K562 (cell line): ENCODE results near the gene TP53BP2. TPM values are rescaled to one million over a fixed set of nuclear protein-coding genes. Genes with fewer than 3 reads are reported as not detected.

Source experiments
- BHLHE40 ChIP-seq: IDR thresholded peaks from 2 replicates; pipeline ENCODE4 v1.6.1; 2011; ENCODE audit warnings: low read length, improper control_type of control experiment
- BMI1 ChIP-seq: fragments of 150-350 bp; IDR thresholded peaks from 2 replicates; pipeline ENCODE4 v1.6.1; 2014; ENCODE audit warnings: low read length
- CBX3 ChIP-seq, 2 experiments: IDR thresholded peaks; 1 replicate in 1 of 2; 2 replicates in 1 of 2; pipeline ENCODE4 v1.6.1; 2012; ENCODE audit warnings: inconsistent platforms in 2 of 2, low read length in 2 of 2, borderline replicate concordance in 1 of 2, control low read depth in 1 of 2
- KAT8 ChIP-seq: fragments of 450-650 bp; IDR thresholded peaks from 2 replicates; pipeline ENCODE4 v1.6.1; 2016; ENCODE audit warnings: low read depth, mild to moderate bottlenecking
- SMAD1 ChIP-seq: fragments of 150-350 bp; IDR thresholded peaks from 2 replicates; pipeline ENCODE4 v1.6.1; 2014; ENCODE audit warnings: low read length, low read depth; ENCODE audit not compliant: partially characterized antibody
- SMARCB1 ChIP-seq: IDR thresholded peaks from 2 replicates; pipeline ENCODE4 v1.6.1; 2011; ENCODE audit warnings: improper control_type of control experiment, low read depth; ENCODE audit not compliant: insufficient read length
- ZKSCAN8 ChIP-seq: fragments of 200-800 bp; sonication (Bioruptor generic); IDR thresholded peaks from 2 replicates; pipeline ENCODE4 v1.6.1; 2016; ENCODE audit warnings: missing genetic modification characterization, missing compliant biosample characterization
- ZNF134 ChIP-seq: fragments of 250-450 bp; sonication (Bioruptor Pico); conservative IDR thresholded peaks from 2 replicates; pipeline ENCODE4 v1.4.0; 2020
- ZNF175 ChIP-seq: fragments of 200-800 bp; sonication (Bioruptor generic); IDR thresholded peaks from 2 replicates; pipeline ENCODE4 v1.6.1; 2016; ENCODE audit warnings: low read depth, mild to moderate bottlenecking, missing genetic modification characterization, missing compliant biosample characterization
- ZNF3 ChIP-seq: fragments of 250-450 bp; sonication (Bioruptor Pico); IDR thresholded peaks from 2 replicates; pipeline ENCODE4 v1.5.0; 2021; ENCODE audit warnings: mild to moderate bottlenecking, moderate library complexity
- ZNF75A ChIP-seq: fragments of 450-650 bp; formaldehyde crosslinking; IDR thresholded peaks from 2 replicates; pipeline ENCODE4 v1.4.0; 2020; ENCODE audit warnings: mild to moderate bottlenecking
- polyA plus RNA-seq, 8 experiments: library from polyadenylated mRNA; depleted of rRNA in 4 of 8; stranded (reverse) in 5 of 8; unstranded in 3 of 8; fragments of >200 nt; fragmentation: Nextera tagmentation in 2 of 8; fragmentation: Illumina TruSeq in 1 of 8; extraction: Ambion mirVana in 2 of 8; extraction: Trizol in 1 of 8; gene quantifications; 2 replicates each; pipeline versions ENCODE4 v1.2.1 to v1.2.3, GENCODE V29; 2011 to 2014; ENCODE audit warnings: inconsistent platforms in 1 of 8, missing spikeins in 1 of 8
- total RNA-seq, 7 experiments: library from RNA; depleted of rRNA in 6 of 7; stranded (reverse); fragments of >200 nt in 6 of 7; fragmentation: Illumina TruSeq in 2 of 7; extraction: Trizol in 2 of 7; gene quantifications; 2 replicates each; pipeline versions ENCODE4 v1.2.1 to v1.2.3, GENCODE V29; 2011 to 2021; ENCODE audit warnings: low replicate concordance in 1 of 7
- TF ChIP-seq, protein P1 (sequence below): sonication (generic); formaldehyde crosslinking; IDR thresholded peaks from 2 replicates; pipeline ENCODE4 v1.8.0; 2022; ENCODE audit warnings: mild to moderate bottlenecking, missing genetic modification reagents, borderline replicate concordance
- TF ChIP-seq, protein P2 (sequence below): fragments of 450-650 bp; IDR thresholded peaks from 2 replicates; pipeline ENCODE4 v1.6.1; 2017; ENCODE audit warnings: antibody characterized with exemption, mild to moderate bottlenecking
- TF ChIP-seq, protein P3 (sequence below), 3 experiments: fragments of 200-800 bp in 1 of 3; fragments of 250-450 bp in 1 of 3; fragments of 450-650 bp in 1 of 3; sonication (Bioruptor Pico) in 1 of 3; sonication (Bioruptor generic) in 1 of 3; formaldehyde crosslinking in 1 of 3; IDR thresholded peaks; 2 replicates each; pipeline versions ENCODE4 v1.6.1 to v1.8.0; 2016 to 2022; ENCODE audit warnings: mild to moderate bottlenecking in 2 of 3, missing genetic modification characterization in 2 of 3, missing compliant biosample characterization in 1 of 3, moderate library complexity in 1 of 3

Gene TP53BP2
- total and polyA plus RNA-seq, 9 of the 15 experiments (the other 6 are each of a cell fraction or from before 2014, with no cell fraction given) = 17.0 to 69.6 (median 40.1) TPM

DNA sequence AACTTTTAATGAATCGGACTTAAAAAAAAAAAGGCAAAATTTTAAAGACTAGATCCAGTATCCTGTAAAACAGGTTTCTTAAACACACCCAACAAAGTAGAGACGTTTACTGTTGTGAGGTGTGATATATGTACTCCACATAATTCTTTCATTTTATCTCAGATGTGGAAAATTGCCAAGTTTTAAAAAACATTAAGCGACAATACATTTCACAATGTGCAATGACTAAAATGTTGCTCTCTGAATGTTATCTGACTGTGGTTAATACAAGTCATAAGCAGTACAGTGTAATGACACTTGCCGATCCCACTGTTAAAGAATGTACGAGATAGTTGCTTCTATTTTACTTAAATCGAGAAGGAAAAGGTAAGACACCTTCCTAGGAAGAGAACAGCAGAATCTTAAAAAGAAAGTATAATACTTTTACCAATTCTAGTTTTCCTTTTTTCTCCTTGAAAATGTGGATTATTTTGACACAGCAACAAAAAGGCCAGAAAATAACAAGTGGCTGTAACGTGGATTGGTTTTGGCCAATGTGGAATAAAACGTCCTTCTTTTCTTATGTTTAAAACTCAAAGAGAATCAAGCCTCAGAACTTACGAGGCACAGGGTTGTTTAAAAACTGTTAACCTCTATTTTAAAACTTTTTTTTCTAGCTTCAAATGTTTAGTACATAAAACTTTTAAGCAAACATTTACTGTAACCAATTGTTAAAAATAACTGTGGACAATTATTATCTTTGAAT, 51.4 kb downstream of the TP53BP2 start (continued):
- TF ChIP-seq ZNF3 (CRISPR knock-in tag) (no peak), ZKSCAN8 (peak; percentile 67; the same call in 1 of the 2 replicates), ZNF75A (CRISPR knock-in tag) (no peak), KAT8 (no peak), BHLHE40 (no peak), ZNF134 (CRISPR knock-in tag) (no peak), ZNF175 (CRISPR knock-in tag) (0 out of 2 replicates have a peak, but pooled peaks have one; percentile 50), CBX3 (IDR thresholded peaks at IDR 0.05; ENCODE audit: borderline replicate concordance in 1 of 2, low read length in 2 of 2) (no peak), BMI1 (no peak), SMAD1 (no peak), SMARCB1 (no peak)
- TF ChIP-seq, protein P1, sequence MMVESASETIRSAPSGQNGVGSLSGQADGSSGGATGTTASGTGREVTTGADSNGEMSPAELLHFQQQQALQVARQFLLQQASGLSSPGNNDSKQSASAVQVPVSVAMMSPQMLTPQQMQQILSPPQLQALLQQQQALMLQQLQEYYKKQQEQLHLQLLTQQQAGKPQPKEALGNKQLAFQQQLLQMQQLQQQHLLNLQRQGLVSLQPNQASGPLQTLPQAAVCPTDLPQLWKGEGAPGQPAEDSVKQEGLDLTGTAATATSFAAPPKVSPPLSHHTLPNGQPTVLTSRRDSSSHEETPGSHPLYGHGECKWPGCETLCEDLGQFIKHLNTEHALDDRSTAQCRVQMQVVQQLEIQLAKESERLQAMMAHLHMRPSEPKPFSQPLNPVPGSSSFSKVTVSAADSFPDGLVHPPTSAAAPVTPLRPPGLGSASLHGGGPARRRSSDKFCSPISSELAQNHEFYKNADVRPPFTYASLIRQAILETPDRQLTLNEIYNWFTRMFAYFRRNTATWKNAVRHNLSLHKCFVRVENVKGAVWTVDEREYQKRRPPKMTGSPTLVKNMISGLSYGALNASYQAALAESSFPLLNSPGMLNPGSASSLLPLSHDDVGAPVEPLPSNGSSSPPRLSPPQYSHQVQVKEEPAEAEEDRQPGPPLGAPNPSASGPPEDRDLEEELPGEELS = no peak
- TF ChIP-seq, protein P2, sequence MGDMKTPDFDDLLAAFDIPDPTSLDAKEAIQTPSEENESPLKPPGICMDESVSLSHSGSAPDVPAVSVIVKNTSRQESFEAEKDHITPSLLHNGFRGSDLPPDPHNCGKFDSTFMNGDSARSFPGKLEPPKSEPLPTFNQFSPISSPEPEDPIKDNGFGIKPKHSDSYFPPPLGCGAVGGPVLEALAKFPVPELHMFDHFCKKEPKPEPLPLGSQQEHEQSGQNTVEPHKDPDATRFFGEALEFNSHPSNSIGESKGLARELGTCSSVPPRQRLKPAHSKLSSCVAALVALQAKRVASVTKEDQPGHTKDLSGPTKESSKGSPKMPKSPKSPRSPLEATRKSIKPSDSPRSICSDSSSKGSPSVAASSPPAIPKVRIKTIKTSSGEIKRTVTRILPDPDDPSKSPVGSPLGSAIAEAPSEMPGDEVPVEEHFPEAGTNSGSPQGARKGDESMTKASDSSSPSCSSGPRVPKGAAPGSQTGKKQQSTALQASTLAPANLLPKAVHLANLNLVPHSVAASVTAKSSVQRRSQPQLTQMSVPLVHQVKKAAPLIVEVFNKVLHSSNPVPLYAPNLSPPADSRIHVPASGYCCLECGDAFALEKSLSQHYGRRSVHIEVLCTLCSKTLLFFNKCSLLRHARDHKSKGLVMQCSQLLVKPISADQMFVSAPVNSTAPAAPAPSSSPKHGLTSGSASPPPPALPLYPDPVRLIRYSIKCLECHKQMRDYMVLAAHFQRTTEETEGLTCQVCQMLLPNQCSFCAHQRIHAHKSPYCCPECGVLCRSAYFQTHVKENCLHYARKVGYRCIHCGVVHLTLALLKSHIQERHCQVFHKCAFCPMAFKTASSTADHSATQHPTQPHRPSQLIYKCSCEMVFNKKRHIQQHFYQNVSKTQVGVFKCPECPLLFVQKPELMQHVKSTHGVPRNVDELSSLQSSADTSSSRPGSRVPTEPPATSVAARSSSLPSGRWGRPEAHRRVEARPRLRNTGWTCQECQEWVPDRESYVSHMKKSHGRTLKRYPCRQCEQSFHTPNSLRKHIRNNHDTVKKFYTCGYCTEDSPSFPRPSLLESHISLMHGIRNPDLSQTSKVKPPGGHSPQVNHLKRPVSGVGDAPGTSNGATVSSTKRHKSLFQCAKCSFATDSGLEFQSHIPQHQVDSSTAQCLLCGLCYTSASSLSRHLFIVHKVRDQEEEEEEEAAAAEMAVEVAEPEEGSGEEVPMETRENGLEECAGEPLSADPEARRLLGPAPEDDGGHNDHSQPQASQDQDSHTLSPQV = peak; percentile 77
- TF ChIP-seq, protein P3, sequence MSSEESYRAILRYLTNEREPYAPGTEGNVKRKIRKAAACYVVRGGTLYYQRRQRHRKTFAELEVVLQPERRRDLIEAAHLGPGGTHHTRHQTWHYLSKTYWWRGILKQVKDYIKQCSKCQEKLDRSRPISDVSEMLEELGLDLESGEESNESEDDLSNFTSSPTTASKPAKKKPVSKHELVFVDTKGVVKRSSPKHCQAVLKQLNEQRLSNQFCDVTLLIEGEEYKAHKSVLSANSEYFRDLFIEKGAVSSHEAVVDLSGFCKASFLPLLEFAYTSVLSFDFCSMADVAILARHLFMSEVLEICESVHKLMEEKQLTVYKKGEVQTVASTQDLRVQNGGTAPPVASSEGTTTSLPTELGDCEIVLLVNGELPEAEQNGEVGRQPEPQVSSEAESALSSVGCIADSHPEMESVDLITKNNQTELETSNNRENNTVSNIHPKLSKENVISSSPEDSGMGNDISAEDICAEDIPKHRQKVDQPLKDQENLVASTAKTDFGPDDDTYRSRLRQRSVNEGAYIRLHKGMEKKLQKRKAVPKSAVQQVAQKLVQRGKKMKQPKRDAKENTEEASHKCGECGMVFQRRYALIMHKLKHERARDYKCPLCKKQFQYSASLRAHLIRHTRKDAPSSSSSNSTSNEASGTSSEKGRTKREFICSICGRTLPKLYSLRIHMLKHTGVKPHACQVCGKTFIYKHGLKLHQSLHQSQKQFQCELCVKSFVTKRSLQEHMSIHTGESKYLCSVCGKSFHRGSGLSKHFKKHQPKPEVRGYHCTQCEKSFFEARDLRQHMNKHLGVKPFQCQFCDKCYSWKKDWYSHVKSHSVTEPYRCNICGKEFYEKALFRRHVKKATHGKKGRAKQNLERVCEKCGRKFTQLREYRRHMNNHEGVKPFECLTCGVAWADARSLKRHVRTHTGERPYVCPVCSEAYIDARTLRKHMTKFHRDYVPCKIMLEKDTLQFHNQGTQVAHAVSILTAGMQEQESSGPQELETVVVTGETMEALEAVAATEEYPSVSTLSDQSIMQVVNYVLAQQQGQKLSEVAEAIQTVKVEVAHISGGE (CRISPR knock-in tag; IDR thresholded peaks at IDR 0.05) = no peak
